Fibroblast of villous mesenchyme (primary cell): ENCODE data around the gene PILRB. TPM values are rescaled to one million over a fixed set of nuclear protein-coding genes. Genes with fewer than 3 reads are reported as not detected.

Source experiments
- DNase-seq: peaks from one replicate; pipeline ENCODE4 v3.0.0-alpha.2; 2010; ENCODE audit warnings: low read depth
- H3K4me3 ChIP-seq: 2 replicates; pipeline ENCODE4 v1.5.1; 2011; ENCODE audit warnings: low read depth, mild to moderate bottlenecking, low read length
- small RNA-seq: library from RNA; depleted of rRNA; stranded (forward); fragments of <200 nt; gene quantifications from one replicate; pipeline ENCODE3, GENCODE V24; 2012
- total RNA-seq: library from RNA; depleted of rRNA; stranded (reverse); fragments of >200 nt; gene quantifications from 2 replicates; pipeline ENCODE4 v1.2.3, GENCODE V29; 2012
- TF ChIP-seq, protein P1 (sequence below): IDR thresholded peaks from 2 replicates; pipeline ENCODE4 v1.5.1; 2012; ENCODE audit warnings: low read depth, mild to moderate bottlenecking, low read length; ENCODE audit not compliant: insufficient read depth

The PILRB gene
- total RNA-seq, 1 donor = 11.7 TPM

DNA sequence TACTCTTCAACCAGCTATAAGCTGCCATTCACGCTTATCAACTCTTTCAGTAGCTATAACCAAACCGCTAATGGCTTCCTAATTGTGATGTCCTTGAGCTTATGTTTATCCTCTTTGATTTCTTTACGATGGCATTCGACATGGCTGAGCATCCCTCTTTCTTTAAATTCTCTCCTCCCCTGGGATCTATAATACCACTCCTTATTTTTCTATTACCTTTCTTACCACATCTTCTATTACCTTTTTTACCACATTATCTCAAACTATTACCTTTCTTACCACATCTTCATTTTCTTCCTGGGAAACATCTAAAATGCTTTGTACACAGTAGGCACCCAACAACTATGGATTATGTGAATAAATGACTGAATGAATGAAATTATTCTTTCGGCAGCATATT is 57.5 kb downstream of the PILRB start:
- TF ChIP-seq, protein P1, sequence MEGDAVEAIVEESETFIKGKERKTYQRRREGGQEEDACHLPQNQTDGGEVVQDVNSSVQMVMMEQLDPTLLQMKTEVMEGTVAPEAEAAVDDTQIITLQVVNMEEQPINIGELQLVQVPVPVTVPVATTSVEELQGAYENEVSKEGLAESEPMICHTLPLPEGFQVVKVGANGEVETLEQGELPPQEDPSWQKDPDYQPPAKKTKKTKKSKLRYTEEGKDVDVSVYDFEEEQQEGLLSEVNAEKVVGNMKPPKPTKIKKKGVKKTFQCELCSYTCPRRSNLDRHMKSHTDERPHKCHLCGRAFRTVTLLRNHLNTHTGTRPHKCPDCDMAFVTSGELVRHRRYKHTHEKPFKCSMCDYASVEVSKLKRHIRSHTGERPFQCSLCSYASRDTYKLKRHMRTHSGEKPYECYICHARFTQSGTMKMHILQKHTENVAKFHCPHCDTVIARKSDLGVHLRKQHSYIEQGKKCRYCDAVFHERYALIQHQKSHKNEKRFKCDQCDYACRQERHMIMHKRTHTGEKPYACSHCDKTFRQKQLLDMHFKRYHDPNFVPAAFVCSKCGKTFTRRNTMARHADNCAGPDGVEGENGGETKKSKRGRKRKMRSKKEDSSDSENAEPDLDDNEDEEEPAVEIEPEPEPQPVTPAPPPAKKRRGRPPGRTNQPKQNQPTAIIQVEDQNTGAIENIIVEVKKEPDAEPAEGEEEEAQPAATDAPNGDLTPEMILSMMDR = no peak
- H3K4me3 ChIP-seq = no peak overlapping the region
- DNase-seq = no peak

Small RNA genes lying within 50 kb of the gene (small RNA-seq; reads per million reads assigned to genes)
- gene RF00019 = not detected

Other genes with a start within 250 kb of the PILRB start
- 50.9 and 54.4 TPM in 2 replicates for gene TAF6, start 238.8 kb upstream of the PILRB start, total RNA-seq
- gene CNPY4, start 238.5 kb upstream of the PILRB start, total RNA-seq = 23.2 and 40.2 TPM in 2 replicates
- gene MBLAC1, start 231.2 kb upstream of the PILRB start, total RNA-seq = 1.7 and 4.2 TPM in 2 replicates
- gene LAMTOR4, start 209.2 kb upstream of the PILRB start, total RNA-seq = 65.2 and 81.5 TPM in 2 replicates
- 11.9 and 14.2 TPM in 2 replicates for gene TRAPPC14, start 199.4 kb upstream of the PILRB start, total RNA-seq
- 1.9 and 2.2 TPM in 2 replicates for gene GAL3ST4, start 189.5 kb upstream of the PILRB start, total RNA-seq
- 0.43 and 2.9 TPM in 2 replicates for gene GPC2, start 180.7 kb upstream of the PILRB start, total RNA-seq
- under 0.01 and 0.64 TPM in 2 replicates for gene STAG3, start 180.2 kb upstream of the PILRB start, total RNA-seq
- gene PVRIG, start 138.2 kb upstream of the PILRB start, total RNA-seq = not detected in 2 replicates
- under 0.01 TPM in 1 of 2 replicates, not detected in the other for gene SPDYE3, start 50.4 kb upstream of the PILRB start, total RNA-seq
- gene PILRA, start 15.4 kb downstream of the PILRB start, total RNA-seq = 0.43 TPM in 1 of 2 replicates, not detected in the other
- gene ZCWPW1, start 70.6 kb downstream of the PILRB start, total RNA-seq = 0.43 and 0.64 TPM in 2 replicates
- gene MEPCE, start 71.7 kb downstream of the PILRB start, total RNA-seq = 23.2 and 29.4 TPM in 2 replicates
- 14.8 and 15.1 TPM in 2 replicates for gene PPP1R35, start 78.4 kb downstream of the PILRB start, total RNA-seq
- gene SPACDR, start 106.1 kb downstream of the PILRB start, total RNA-seq = not detected in 2 replicates
- gene TSC22D4, start 121.1 kb downstream of the PILRB start, total RNA-seq = 26.4 and 30.2 TPM in 2 replicates
- 0.43 and 0.64 TPM in 2 replicates for gene NYAP1, start 125.8 kb downstream of the PILRB start, total RNA-seq
- gene AGFG2, start 181.1 kb downstream of the PILRB start, total RNA-seq = 7.7 and 19.0 TPM in 2 replicates
- 0.32 TPM in 1 of 2 replicates, not detected in the other for gene SAP25, start 215.8 kb downstream of the PILRB start, total RNA-seq
- 22.5 and 31.9 TPM in 2 replicates for gene LRCH4, start 228.0 kb downstream of the PILRB start, total RNA-seq
- gene FBXO24, start 228.2 kb downstream of the PILRB start, total RNA-seq = 0.32 and 0.43 TPM in 2 replicates
- gene PCOLCE, start 244.2 kb downstream of the PILRB start, total RNA-seq = 124 and 211 TPM in 2 replicates